Measurements from ENCODE around the gene IGF2.

IGF2 gene

GRCh38 chr11:2168286-2169004, 29.3 kb upstream of the IGF2 start:
- no peak overlapping the region for H3K4me3 ChIP-seq (ENCODE audit: low read length)
- H3K27ac ChIP-seq (ENCODE audit: low read length) = no peak overlapping the region
- peaks cover 10% of the 10 kb centered on the region for H3K27me3 ChIP-seq (ENCODE audit: control insufficient read depth, insufficient read depth, low read length)
- no peak overlapping the region for H3K9ac ChIP-seq (ENCODE audit: low read length)
- no peaks in the 10 kb centered on the region for H3K9me3 ChIP-seq (ENCODE audit: control insufficient read depth, low read depth, low read length)
- no peaks in the 10 kb centered on the region for H3K36me3 ChIP-seq (ENCODE audit: control insufficient read depth, low read depth, low read length)
- no peaks in the 10 kb centered on the region for H3K4me1 ChIP-seq (ENCODE audit: control insufficient read depth, low read depth, low read length)

- peaks cover 10% of the 10 kb centered on the region for H3K27me3 ChIP-seq (ENCODE audit: control insufficient read depth, insufficient read depth, low read length)
- no peak overlapping the region for H3K27ac ChIP-seq (ENCODE audit: low read length)
- no peaks in the 10 kb centered on the region for H3K9me3 ChIP-seq (ENCODE audit: control insufficient read depth, low read depth, low read length)
- no peaks in the 10 kb centered on the region for H3K36me3 ChIP-seq (ENCODE audit: control insufficient read depth, low read depth, low read length)
- H3K4me1 ChIP-seq (ENCODE audit: control insufficient read depth, low read depth, low read length) = no peaks in the 10 kb centered on the region
- no peak overlapping the region for H3K9ac ChIP-seq (ENCODE audit: low read length)
- H3K4me3 ChIP-seq (ENCODE audit: low read length) = no peak overlapping the region
Measured at GRCh38 chr11:2167141-2168045, 28.2 kb upstream of the IGF2 start.

GRCh38 chr11:2166091-2166851, 27.1 kb upstream of the IGF2 start:
- Histone ChIP-seq H3K27me3 (ENCODE audit: control insufficient read depth, insufficient read depth, low read length) (peaks cover 10% of the 10 kb centered on the region), H3K27ac (ENCODE audit: low read length) (no peak overlapping the region), H3K4me1 (ENCODE audit: control insufficient read depth, low read depth, low read length) (no peaks in the 10 kb centered on the region), H3K4me3 (ENCODE audit: low read length) (no peak overlapping the region), H3K36me3 (ENCODE audit: control insufficient read depth, low read depth, low read length) (no peaks in the 10 kb centered on the region), H3K9me3 (ENCODE audit: control insufficient read depth, low read depth, low read length) (no peaks in the 10 kb centered on the region), H3K9ac (ENCODE audit: low read length) (no peak overlapping the region)

- H3K9ac ChIP-seq (ENCODE audit: low read length) = no peak overlapping the region
- H3K4me3 ChIP-seq (ENCODE audit: low read length) = no peak overlapping the region
- H3K27ac ChIP-seq (ENCODE audit: low read length) = no peak overlapping the region
- no peaks in the 10 kb centered on the region for H3K36me3 ChIP-seq (ENCODE audit: control insufficient read depth, low read depth, low read length)
- H3K4me1 ChIP-seq (ENCODE audit: control insufficient read depth, low read depth, low read length) = no peaks in the 10 kb centered on the region
- peaks cover 10% of the 10 kb centered on the region for H3K27me3 ChIP-seq (ENCODE audit: control insufficient read depth, insufficient read depth, low read length)
- no peaks in the 10 kb centered on the region for H3K9me3 ChIP-seq (ENCODE audit: control insufficient read depth, low read depth, low read length)
Measured at GRCh38 chr11:2165571-2165970, 26.4 kb upstream of the IGF2 start.

GRCh38 chr11:2164861-2165555, 25.8 kb upstream of the IGF2 start:
- Histone ChIP-seq H3K4me3 (ENCODE audit: low read length) (no peak overlapping the region), H3K36me3 (ENCODE audit: control insufficient read depth, low read depth, low read length) (no peaks in the 10 kb centered on the region), H3K27ac (ENCODE audit: low read length) (no peak overlapping the region), H3K9me3 (ENCODE audit: control insufficient read depth, low read depth, low read length) (no peaks in the 10 kb centered on the region), H3K9ac (ENCODE audit: low read length) (no peak overlapping the region), H3K27me3 (ENCODE audit: control insufficient read depth, insufficient read depth, low read length) (peaks cover 10% of the 10 kb centered on the region), H3K4me1 (ENCODE audit: control insufficient read depth, low read depth, low read length) (no peaks in the 10 kb centered on the region)

- Histone ChIP-seq H3K9me3 (ENCODE audit: control insufficient read depth, low read depth, low read length) (no peaks in the 10 kb centered on the region), H3K36me3 (ENCODE audit: control insufficient read depth, low read depth, low read length) (no peaks in the 10 kb centered on the region), H3K9ac (ENCODE audit: low read length) (no peak overlapping the region), H3K4me1 (ENCODE audit: control insufficient read depth, low read depth, low read length) (no peaks in the 10 kb centered on the region), H3K27me3 (ENCODE audit: control insufficient read depth, insufficient read depth, low read length) (peaks cover 10% of the 10 kb centered on the region), H3K27ac (ENCODE audit: low read length) (no peak overlapping the region), H3K4me3 (ENCODE audit: low read length) (no peak overlapping the region)
Measured at GRCh38 chr11:2164081-2164480, 24.9 kb upstream of the IGF2 start.

- Histone ChIP-seq H3K27ac (ENCODE audit: low read length) (no peak overlapping the region), H3K9me3 (ENCODE audit: control insufficient read depth, low read depth, low read length) (no peaks in the 10 kb centered on the region), H3K4me1 (ENCODE audit: control insufficient read depth, low read depth, low read length) (no peaks in the 10 kb centered on the region), H3K9ac (ENCODE audit: low read length) (no peak overlapping the region), H3K36me3 (ENCODE audit: control insufficient read depth, low read depth, low read length) (no peaks in the 10 kb centered on the region), H3K27me3 (ENCODE audit: control insufficient read depth, insufficient read depth, low read length) (peaks cover 10% of the 10 kb centered on the region), H3K4me3 (ENCODE audit: low read length) (no peak overlapping the region)
Measured at GRCh38 chr11:2163428-2163978, 24.3 kb upstream of the IGF2 start.

GRCh38 chr11:2160736-2161259, 21.6 kb upstream of the IGF2 start, which contains the start of gene INS:
Gene INS (minus strand): TSS chr11:2161209. CDS start chr11:2160971, 238 bp downstream.
- Histone ChIP-seq H3K36me3 (ENCODE audit: control insufficient read depth, low read depth, low read length) (no peaks in the 10 kb centered on the region), H3K9ac (ENCODE audit: low read length) (no peak within 1 kb of the TSS), H3K27ac (ENCODE audit: low read length) (no peak within 1 kb of the TSS), H3K4me3 (ENCODE audit: low read length) (no peak within 1 kb of the TSS), H3K4me1 (ENCODE audit: control insufficient read depth, low read depth, low read length) (no peaks in the 10 kb centered on the region), H3K9me3 (ENCODE audit: control insufficient read depth, low read depth, low read length) (no peaks in the 10 kb centered on the region), H3K27me3 (ENCODE audit: control insufficient read depth, insufficient read depth, low read length) (no peaks in the 10 kb centered on the region)

- H3K9me3 ChIP-seq (ENCODE audit: control insufficient read depth, low read depth, low read length) = no peaks in the 10 kb centered on the region
- no peaks in the 10 kb centered on the region for H3K27me3 ChIP-seq (ENCODE audit: control insufficient read depth, insufficient read depth, low read length)
- H3K36me3 ChIP-seq (ENCODE audit: control insufficient read depth, low read depth, low read length) = no peaks in the 10 kb centered on the region
- no peak overlapping the region for H3K9ac ChIP-seq (ENCODE audit: low read length)
- H3K27ac ChIP-seq (ENCODE audit: low read length) = no peak overlapping the region
- no peak overlapping the region for H3K4me3 ChIP-seq (ENCODE audit: low read length)
- H3K4me1 ChIP-seq (ENCODE audit: control insufficient read depth, low read depth, low read length) = no peaks in the 10 kb centered on the region
Measured at GRCh38 chr11:2159536-2160413, 20.6 kb upstream of the IGF2 start.

GRCh38 chr11:2158966-2159365, 19.8 kb upstream of the IGF2 start:
- no peak overlapping the region for H3K9ac ChIP-seq (ENCODE audit: low read length)
- H3K27me3 ChIP-seq (ENCODE audit: control insufficient read depth, insufficient read depth, low read length) = no peaks in the 10 kb centered on the region
- no peaks in the 10 kb centered on the region for H3K4me1 ChIP-seq (ENCODE audit: control insufficient read depth, low read depth, low read length)
- H3K27ac ChIP-seq (ENCODE audit: low read length) = no peak overlapping the region
- H3K9me3 ChIP-seq (ENCODE audit: control insufficient read depth, low read depth, low read length) = no peaks in the 10 kb centered on the region
- H3K36me3 ChIP-seq (ENCODE audit: control insufficient read depth, low read depth, low read length) = no peaks in the 10 kb centered on the region
- H3K4me3 ChIP-seq (ENCODE audit: low read length) = no peak overlapping the region
